Activated CD4-positive, alpha-beta memory T cell treated with anti-CD3 and anti-CD28 coated beads for 36 hours (primary cell): ENCODE results near the gene ZBTB45. TPM values are rescaled to one million over a fixed set of nuclear protein-coding genes. Genes with fewer than 3 reads are reported as not detected.

ENCODE experiments used
- CTCF ChIA-PET: fragments of 350-600 bp; sonication (Branson Sonifier 250); formaldehyde crosslinking; loops from one replicate; lab custom pipeline; 2021; ENCODE audit warnings: antibody characterized with exemption, inconsistent platforms; lab: Charles Lee
- POLR2A ChIA-PET: fragments of 350-600 bp; sonication (Branson Sonifier 250); formaldehyde crosslinking; loops from one replicate; lab custom pipeline; 2021; ENCODE audit warnings: antibody characterized with exemption; lab: Charles Lee
- DNase-seq: peaks from one replicate; pipeline ENCODE4 v3.0.0-alpha.2; 2020
- H3K27ac Mint-ChIP-seq: one replicate; pipeline ENCODE4 v1.8.0; 2021; ENCODE audit warnings: mixed read lengths
- H3K27me3 Mint-ChIP-seq: one replicate; pipeline ENCODE4 v1.8.0; 2021; ENCODE audit warnings: mixed read lengths
- H3K36me3 Mint-ChIP-seq: one replicate; pipeline ENCODE4 v1.8.0; 2021; ENCODE audit warnings: mixed read lengths
- H3K4me1 Mint-ChIP-seq: one replicate; pipeline ENCODE4 v1.8.0; 2021; ENCODE audit warnings: low read depth, mixed read lengths
- H3K4me3 Mint-ChIP-seq: one replicate; pipeline ENCODE4 v1.8.0; 2021; ENCODE audit warnings: mild to moderate bottlenecking, mixed read lengths
- H3K9me3 Mint-ChIP-seq: one replicate; pipeline ENCODE4 v1.8.0; 2021; ENCODE audit warnings: mixed read lengths
- intact Hi-C: fragments of 100-400 bp; cut with micrococcal nuclease; formaldehyde crosslinking; loops from one replicate; pipeline ENCODE4 v1.15.1; 2023
- microRNA-seq: library from miRNA; unstranded; fragments of <30 nt; microRNA quantifications from one replicate; pipeline ENCODE4 v1.2.0, GENCODE V29; 2022; ENCODE audit warnings: borderline number of aligned reads, borderline microRNAs expressed, borderline replicate concordance
- total RNA-seq, 2 experiments: library from RNA; stranded (reverse); gene quantifications; one replicate each; pipeline ENCODE4 v1.2.3, GENCODE V29; 2021

ZBTB45 gene
- total RNA-seq, 2 experiments from 2014 or later, result 9.9 to 10.0 TPM

DNA sequence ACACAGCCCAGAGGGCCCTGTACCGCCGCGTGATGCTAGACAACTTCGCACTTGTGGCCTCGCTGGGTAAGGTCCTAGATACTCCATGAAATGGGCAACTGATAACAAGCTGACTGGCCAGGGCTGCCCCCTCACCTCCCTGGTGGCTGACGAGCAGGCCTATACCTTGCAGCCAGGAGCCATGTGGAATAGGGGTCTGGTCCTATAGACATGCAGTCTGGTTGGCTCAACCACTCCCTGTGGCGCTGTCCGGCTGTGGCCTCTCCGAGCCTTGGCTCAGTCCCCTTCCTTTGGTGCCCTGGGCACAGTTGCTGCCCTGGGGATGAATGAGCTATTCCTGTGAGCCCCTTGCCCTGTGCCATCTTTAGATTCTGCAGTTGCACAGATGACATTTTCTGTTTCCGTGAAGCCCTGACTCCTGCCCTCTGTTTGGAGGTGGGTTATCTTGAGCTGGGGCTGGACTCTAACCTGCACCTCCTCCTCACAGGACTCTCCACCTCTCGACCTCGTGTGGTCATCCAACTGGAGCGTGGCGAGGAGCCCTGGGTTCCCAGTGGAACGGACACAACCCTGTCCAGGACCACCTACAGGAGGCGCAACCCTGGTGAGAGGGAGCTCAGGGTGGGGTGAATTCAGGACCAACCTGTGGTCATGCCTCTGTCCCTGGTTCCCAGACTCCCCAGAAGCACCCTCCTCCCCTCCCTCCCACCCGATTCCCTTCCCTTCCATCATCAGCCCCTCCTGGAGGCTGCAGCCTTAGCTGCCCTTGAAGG lies 50.2 kb downstream of the ZBTB45 start:
- Mint-ChIP-seq H3K9me3 (no peaks in the 10 kb centered on the region), H3K36me3 (peaks cover 10% of the 10 kb centered on the region), H3K27ac (no peak overlapping the region), H3K4me3 (peak overlapping the region; percentile 8), H3K27me3 (no peaks in the 10 kb centered on the region), H3K4me1 (peaks cover 17% of the 10 kb centered on the region)
- ChIA-PET CTCF (interaction anchor here (0.6 to 1.2 kb wide), 2 partner anchors 17 to 61 kb away, joined by 3 read pairs; partner anchors contain the start of genes ZNF324B and ZNF584), POLR2A (no interaction called here)
- no peak for DNase-seq
- intact Hi-C loops, result no loop called here

- Mint-ChIP-seq H3K4me1 (peaks cover 17% of the 10 kb centered on the region), H3K27ac (no peak overlapping the region), H3K9me3 (no peaks in the 10 kb centered on the region), H3K4me3 (peak overlapping the region; percentile 83), H3K27me3 (no peaks in the 10 kb centered on the region), H3K36me3 (peaks cover 10% of the 10 kb centered on the region)
- no peak for DNase-seq
- intact Hi-C loops, result no loop called here
- POLR2A ChIA-PET, result interaction anchor here (0.6 kb wide), 1 partner anchor 21 kb away, joined by 3 read pairs; no protein-coding TSS in a partner anchor
- CTCF ChIA-PET, result interaction anchor here (1.2 kb wide), 1 partner anchor 16 kb away, joined by 3 read pairs; the partner anchor contains the start of gene ZNF324B
These were observed 51.3 kb downstream of the ZBTB45 start for GRCh38 chr19:58468216-58468839.

DNA sequence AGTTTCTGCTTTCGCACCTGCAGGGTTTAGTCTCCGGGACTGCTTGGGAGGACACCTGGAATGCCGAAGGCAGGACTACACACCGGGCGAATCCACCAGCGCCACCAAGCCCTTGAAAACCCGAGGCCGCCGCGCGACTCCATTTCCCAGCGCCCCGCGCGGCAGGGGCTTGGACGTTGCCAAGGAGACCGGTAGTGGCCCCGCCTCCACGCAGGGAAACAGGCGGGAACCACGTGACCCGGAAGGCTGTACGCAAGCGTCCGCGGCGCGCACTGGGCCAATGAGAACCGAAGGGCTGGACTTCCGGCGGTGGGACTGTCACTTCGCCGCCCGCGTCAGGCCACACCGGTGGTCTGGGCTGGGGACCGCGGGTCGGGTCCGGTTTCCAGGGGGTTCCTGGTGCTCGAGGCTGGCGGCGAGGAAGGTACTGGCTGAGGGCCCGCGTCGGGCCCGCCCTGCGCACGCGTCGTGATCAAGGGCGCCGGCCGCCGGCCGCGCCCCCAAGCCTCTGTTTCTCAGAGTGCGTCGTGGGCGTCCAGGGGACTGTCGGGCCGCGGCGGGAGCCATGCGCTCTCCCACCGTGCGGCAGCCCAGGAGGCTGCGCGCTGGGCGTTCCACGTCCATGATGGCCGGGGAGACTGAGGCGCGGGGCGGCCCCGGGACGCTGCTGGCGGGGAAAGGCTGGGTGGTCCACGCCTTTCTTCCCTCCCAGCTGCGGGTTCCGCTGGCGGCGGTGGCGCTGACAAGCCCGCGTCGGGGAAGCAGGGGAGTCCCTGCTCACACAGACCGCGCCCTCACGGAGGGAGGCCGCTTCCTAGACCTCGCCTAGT lies 52.6 kb downstream of the ZBTB45 start, which contains the start of gene ZNF324:
ZNF324 (plus strand) TSS at position 321 of the 830 bp plus-strand sequence. CDS start 2,106 bp downstream, outside the sequence.
- DNase-seq, result peak; percentile 99
- CTCF ChIA-PET, result no interaction called here
- POLR2A ChIA-PET, result interaction anchor here (0.6 to 2.1 kb wide), 4 partner anchors 9 to 162 kb away, joined by 3 to 4 read pairs (median 4); partner anchors contain the start of genes ERVK3-1, ZNF446 and ZNF584
- peak within 1 kb of the TSS; percentile 62 for H3K27ac Mint-ChIP-seq
- peak within 1 kb of the TSS; percentile 83 for H3K4me3 Mint-ChIP-seq
- H3K4me1 Mint-ChIP-seq, result peaks cover 17% of the 10 kb centered on the region
- H3K9me3 Mint-ChIP-seq, result no peaks in the 10 kb centered on the region
- H3K36me3 Mint-ChIP-seq, result peaks cover 4% of the 10 kb centered on the region
- intact Hi-C loops, result loop anchor here (1.0 to 2.0 kb wide), 5 partner anchors 8 to 188 kb away; partner anchors contain the start of genes TRIM28, ZNF132 and ZNF8
- H3K27me3 Mint-ChIP-seq, result no peaks in the 10 kb centered on the region

DNA sequence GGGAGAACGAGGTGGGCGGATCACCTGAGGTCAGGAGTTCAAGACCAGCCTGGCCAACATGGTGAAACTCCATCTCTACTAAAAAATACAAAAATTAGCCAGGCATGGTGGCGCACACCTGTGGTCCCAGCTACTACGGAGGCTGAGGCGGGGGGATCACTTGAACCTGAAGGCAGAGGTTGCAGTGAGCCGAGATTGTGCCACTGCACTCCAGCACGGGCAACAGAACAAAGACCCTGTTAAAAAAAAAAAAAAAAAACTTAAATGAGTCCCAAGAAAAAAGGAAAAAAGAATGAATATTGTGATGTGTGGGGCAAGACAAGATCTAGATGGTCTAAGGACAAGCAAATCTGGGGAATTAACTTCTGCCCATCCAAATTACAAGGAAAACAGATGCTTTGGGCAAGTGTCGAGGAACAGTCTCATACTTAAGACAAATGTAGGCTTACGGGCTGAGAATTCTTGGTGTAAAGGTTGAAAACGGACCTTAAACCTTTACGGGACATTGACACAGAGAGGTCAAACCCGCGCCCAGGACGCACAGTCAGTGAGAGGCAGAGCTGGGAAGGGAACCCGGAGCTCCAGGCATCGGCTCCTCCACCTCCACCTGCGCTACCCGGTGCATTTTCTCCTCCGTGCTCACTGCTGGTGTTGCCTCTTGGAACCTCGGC lies 53.4 kb downstream of the ZBTB45 start:
- H3K4me3 Mint-ChIP-seq, result peak overlapping the region; percentile 83
- ChIA-PET CTCF (interaction anchor here (0.7 to 1.0 kb wide), 3 partner anchors 13 to 54 kb away, joined by 3 read pairs; no protein-coding TSS in a partner anchor), POLR2A (interaction anchor here (0.6 to 2.1 kb wide), 4 partner anchors 10 to 161 kb away, joined by 3 to 4 read pairs (median 4); partner anchors contain the start of genes ERVK3-1, ZNF446 and ZNF584)
- H3K27ac Mint-ChIP-seq, result no peak overlapping the region
- peaks cover 4% of the 10 kb centered on the region for H3K36me3 Mint-ChIP-seq
- peaks cover 17% of the 10 kb centered on the region for H3K4me1 Mint-ChIP-seq
- no peak for DNase-seq
- no peaks in the 10 kb centered on the region for H3K27me3 Mint-ChIP-seq
- intact Hi-C loops, result loop anchor here (2.0 kb wide), 3 partner anchors 33 to 187 kb away; partner anchors contain the start of genes TRIM28 and ZNF8
- no peaks in the 10 kb centered on the region for H3K9me3 Mint-ChIP-seq

Small RNAs within 50 kb of the gene (microRNA-seq; reads per million reads assigned to microRNA genes)
- gene MIR6807, result 1.2 reads per million

Other genes with a start within 250 kb of the ZBTB45 start
- gene ZNF8, start 240.9 kb downstream of the ZBTB45 start, total RNA-seq, result 1 to 10 TPM; 3.7 to 3.9 TPM
- 10 to 100 TPM; 37.1 to 42.3 TPM for gene ERVK3-1, start 214.4 kb downstream of the ZBTB45 start, total RNA-seq
- 1 to 10 TPM; 3.1 to 3.3 TPM for gene ZSCAN22, start 192.8 kb downstream of the ZBTB45 start, total RNA-seq
- 10 to 100 TPM in 1 of 2 experiments, 1 to 10 TPM in 1; 9.9 to 12.9 TPM for gene A1BG, start 166.3 kb downstream of the ZBTB45 start, total RNA-seq
- under 1 TPM; 0.31 to 0.93 TPM for gene ZNF497, start 157.1 kb downstream of the ZBTB45 start, total RNA-seq
- gene ZNF837, start 138.8 kb downstream of the ZBTB45 start, total RNA-seq, result 1 to 10 TPM; 2.1 to 2.4 TPM
- gene RPS5, start 132.5 kb downstream of the ZBTB45 start, total RNA-seq, result 1,000 to 10,000 TPM; 1,415 to 1,438 TPM
- gene RNF225, start 124.2 kb downstream of the ZBTB45 start, total RNA-seq, result under 1 TPM; 0.21 to 0.31 TPM
- gene ZNF584, start 111.2 kb downstream of the ZBTB45 start, total RNA-seq, result 10 to 100 TPM in 1 of 2 experiments, 1 to 10 TPM in 1; 8.3 to 10.7 TPM
- gene ZNF132, start 79.7 kb downstream of the ZBTB45 start, total RNA-seq, result 1 to 10 TPM; 3.1 to 3.6 TPM
- 1 to 10 TPM; 7.7 to 7.8 TPM for gene ZNF324B, start 68.2 kb downstream of the ZBTB45 start, total RNA-seq
- gene ZNF324, start 52.7 kb downstream of the ZBTB45 start, total RNA-seq, result 1 to 10 TPM; 7.0 to 8.3 TPM
- gene ZNF446, start 43.5 kb downstream of the ZBTB45 start, total RNA-seq, result 1 to 10 TPM; 6.4 to 7.5 TPM
- gene SLC27A5, start 7.8 kb downstream of the ZBTB45 start, total RNA-seq, result 10 to 100 TPM; 16.7 to 17.0 TPM
- 100 to 1,000 TPM; 404 to 408 TPM for gene TRIM28, start 24.3 kb upstream of the ZBTB45 start, total RNA-seq
- gene CHMP2A, start 35.3 kb upstream of the ZBTB45 start, total RNA-seq, result 100 to 1,000 TPM; 120 to 122 TPM
- 100 to 1,000 TPM; 107 to 111 TPM for gene UBE2M, start 38.8 kb upstream of the ZBTB45 start, total RNA-seq
- gene MZF1, start 53.5 kb upstream of the ZBTB45 start, total RNA-seq, result 10 to 100 TPM; 13.3 to 14.4 TPM